BLaER1 treated with 17β-estradiol and CSF1 and Interleukin-3, amounts not matched to agents 10 nM and 100 nM (cell line): ENCODE measurements around the gene DNASE1L1.

Experiments
- H3K27ac ChIP-seq, 11 experiments: shearing (Covaris generic); formaldehyde crosslinking; 2 replicates each; pipeline ENCODE4 v1.8.1; 2022
- H3K27me3 ChIP-seq, 11 experiments: shearing (Covaris generic); formaldehyde crosslinking; 2 replicates each; pipeline ENCODE4 v1.8.1; 2022
- H3K36me3 ChIP-seq, 11 experiments: shearing (Covaris generic); formaldehyde crosslinking; 2 replicates each; pipeline ENCODE4 v1.8.1; 2022
- H3K4me1 ChIP-seq, 10 experiments: shearing (Covaris generic); formaldehyde crosslinking; 2 replicates each; pipeline ENCODE4 v1.8.1; 2022
- H3K4me2 ChIP-seq, 11 experiments: shearing (Covaris generic); formaldehyde crosslinking; 2 replicates each; pipeline ENCODE4 v1.8.1; 2022
- H3K4me3 ChIP-seq, 10 experiments: shearing (Covaris generic); formaldehyde crosslinking; 2 replicates each; pipeline ENCODE4 v1.8.1; 2022
- H3K9ac ChIP-seq, 11 experiments: shearing (Covaris generic); formaldehyde crosslinking; 2 replicates each; pipeline ENCODE4 v1.8.1; 2022
- H3K9me3 ChIP-seq, 11 experiments: shearing (Covaris generic); formaldehyde crosslinking; replicated peaks in 1 of 11; 2 replicates each; pipeline ENCODE4 v1.8.1; 2022
- H4K20me1 ChIP-seq, 11 experiments: shearing (Covaris generic); formaldehyde crosslinking; 2 replicates each; pipeline ENCODE4 v1.8.1; 2022
- Cebpa-rat ChIP-seq, 11 experiments: shearing (Covaris generic); IDR thresholded peaks; 2 replicates each; pipeline ENCODE4 v1.8.1; 2022

DNASE1L1 gene

DNA sequence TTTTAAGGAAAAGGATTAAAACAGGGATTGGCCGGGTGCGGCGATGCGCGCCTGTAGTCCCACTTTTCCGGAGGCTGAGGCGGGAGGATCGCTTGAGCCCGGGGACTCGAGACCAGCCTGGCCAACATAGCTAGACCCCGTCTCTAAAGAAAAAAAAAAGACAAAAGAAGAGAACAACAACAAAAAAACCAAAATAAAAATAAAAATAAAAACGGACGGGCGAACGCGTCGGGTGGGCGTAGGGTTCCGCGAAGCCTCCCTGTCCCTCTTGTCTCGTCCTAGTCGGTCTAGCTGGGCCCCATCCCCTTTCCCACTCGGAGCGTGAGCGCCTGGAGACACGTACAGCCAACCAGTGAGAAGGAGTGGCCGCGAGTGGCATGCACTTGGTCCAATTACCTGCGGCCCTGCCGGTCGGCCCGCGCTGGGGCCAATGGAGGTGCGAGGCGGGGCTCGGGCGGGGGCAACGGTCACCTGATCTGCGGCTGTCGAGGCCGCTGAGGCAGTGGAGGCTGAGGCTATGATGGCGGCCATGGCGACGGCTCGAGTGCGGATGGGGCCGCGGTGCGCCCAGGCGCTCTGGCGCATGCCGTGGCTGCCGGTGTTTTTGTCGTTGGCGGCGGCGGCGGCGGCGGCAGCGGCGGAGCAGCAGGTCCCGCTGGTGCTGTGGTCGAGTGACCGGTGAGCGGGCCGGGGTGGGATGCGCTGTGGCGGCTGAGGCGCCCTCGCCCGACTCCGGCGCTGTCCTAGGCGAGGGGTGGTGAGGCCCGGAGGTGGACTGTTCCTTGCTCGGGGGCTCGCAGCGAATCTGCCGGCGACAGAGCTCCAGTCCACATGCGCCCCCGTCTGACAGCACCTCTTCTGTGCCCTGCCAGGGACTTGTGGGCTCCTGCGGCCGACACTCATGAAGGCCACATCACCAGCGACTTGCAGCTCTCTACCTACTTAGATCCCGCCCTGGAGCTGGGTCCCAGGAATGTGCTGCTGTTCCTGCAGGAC lies 19.4 kb upstream of the DNASE1L1 start, which contains the start of gene ATP6AP1:
TSS of gene ATP6AP1 (plus strand) at position 502 of the 996 bp plus-strand sequence. CDS start at position 518, 16 bp downstream.
- Histone ChIP-seq H3K9me3 (peaks cover 0 to 25% (median 19%) of the 10 kb centered on the region in 11 experiments; a peak in 16 of 22 replicates), H4K20me1 (peaks cover 0 to 29% (median 12%) of the 10 kb centered on the region in 11 experiments; a peak in 13 of 22 replicates)

DNA sequence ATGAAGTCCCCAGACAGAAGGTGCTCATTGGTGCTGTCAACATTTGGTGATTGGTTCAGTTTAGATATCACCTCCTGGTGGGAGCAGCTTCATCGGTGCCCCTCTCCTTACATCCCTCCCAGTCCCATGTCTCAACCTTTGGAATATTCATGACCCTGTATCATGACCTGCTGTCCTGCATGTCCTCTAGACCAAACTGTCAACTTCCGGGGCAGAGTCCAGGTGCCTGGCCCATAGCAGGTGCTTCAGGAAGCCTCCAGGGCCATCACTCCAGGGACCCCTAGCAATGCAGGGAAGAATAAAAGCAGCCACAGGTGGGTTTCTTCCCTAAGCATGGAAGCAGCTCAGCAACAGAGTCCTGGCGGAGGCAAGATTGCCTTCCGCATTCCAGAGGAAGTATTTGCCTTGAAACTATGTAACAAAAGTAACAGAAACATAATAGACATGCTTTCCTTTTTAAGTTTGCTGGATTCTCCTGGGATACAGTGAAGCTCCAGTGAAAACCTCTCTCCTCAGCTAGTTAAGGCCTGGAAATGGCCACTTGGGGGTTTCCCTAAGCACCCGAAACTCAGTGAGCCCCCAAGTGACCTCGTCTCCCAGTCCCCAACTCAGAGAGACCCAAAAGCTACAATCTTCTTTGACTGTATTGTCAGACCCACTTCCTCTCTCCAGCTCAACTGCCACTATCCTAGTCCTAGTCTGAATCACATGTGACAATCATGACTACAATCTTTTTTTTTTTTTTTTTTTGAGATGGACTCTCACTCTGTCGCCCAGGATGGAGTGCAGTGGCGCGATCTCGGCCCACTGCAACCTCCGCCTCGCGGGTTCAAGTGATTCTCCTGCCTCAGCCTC lies 18.1 kb upstream of the DNASE1L1 start:
- H3K9me3 ChIP-seq = peaks cover 0 to 25% (median 19%) of the 10 kb centered on the region in 11 experiments; a peak in 16 of 22 replicates
- H3K36me3 ChIP-seq = peaks cover 1 to 7% (median 6%) of the 10 kb centered on the region in 11 experiments; a peak in 15 of 22 replicates
- peak overlapping the region; percentile 44 to 84 (median 69); a peak in 20 of 22 replicates for H3K4me2 ChIP-seq
- peak overlapping the region in 2 of 10 experiments; percentile 76 to 78; a peak in 5 of 20 replicates for H3K4me3 ChIP-seq
- peaks cover 0 to 16% (median 3%) of the 10 kb centered on the region in 11 experiments; a peak in 9 of 22 replicates for H4K20me1 ChIP-seq
- H3K9ac ChIP-seq = peak overlapping the region in 1 of 11 experiments; percentile 49; a peak in 1 of 22 replicates
- TF ChIP-seq Cebpa-rat (IDR thresholded peaks at IDR 0.05) = no peak
- peaks cover 20 to 52% (median 42%) of the 10 kb centered on the region in 10 experiments for H3K4me1 ChIP-seq
- peaks cover 0 to 36% (median 18%) of the 10 kb centered on the region in 11 experiments; a peak in 13 of 22 replicates for H3K27me3 ChIP-seq
- peak overlapping the region in 2 of 11 experiments; percentile 16 to 30; a peak in 3 of 22 replicates for H3K27ac ChIP-seq

More for the DNA sequence above, 19.4 kb upstream of the DNASE1L1 start, which contains the start of gene ATP6AP1:
- H3K9ac ChIP-seq = peak within 1 kb of the TSS; percentile 75 to 87 (median 84)
- TF ChIP-seq Cebpa-rat (IDR thresholded peaks at IDR 0.05) = no peak
- peak within 1 kb of the TSS; percentile 64 to 88 (median 75) for H3K4me2 ChIP-seq
- H3K27ac ChIP-seq = peak within 1 kb of the TSS; percentile 50 to 84 (median 79)
- peaks cover 20 to 62% (median 47%) of the 10 kb centered on the region in 10 experiments for H3K4me1 ChIP-seq
- H3K4me3 ChIP-seq = peak within 1 kb of the TSS; percentile 68 to 86 (median 76)
- H3K36me3 ChIP-seq = peaks cover 9 to 20% (median 18%) of the 10 kb centered on the region in 11 experiments; a peak in 19 of 22 replicates
- peaks cover 0 to 48% (median 22%) of the 10 kb centered on the region in 11 experiments; a peak in 15 of 22 replicates for H3K27me3 ChIP-seq

DNA sequence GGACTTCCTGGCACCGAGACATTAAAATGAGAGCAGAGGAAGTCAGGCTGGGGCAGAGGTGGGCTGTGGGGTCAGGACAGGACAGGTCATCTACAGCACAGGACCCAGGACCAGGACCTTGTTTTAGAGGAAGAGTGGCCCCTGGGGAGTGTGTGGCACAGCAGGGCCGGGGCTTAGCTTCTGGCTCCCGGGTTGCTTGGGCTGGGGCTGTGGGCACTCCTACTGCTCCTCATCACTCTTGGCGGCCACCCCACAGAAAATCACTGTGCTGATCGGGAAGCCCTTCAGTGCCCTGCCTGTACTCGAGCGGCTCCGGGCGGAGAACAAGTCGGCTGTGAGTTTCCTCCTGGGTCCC lies 11.3 kb upstream of the DNASE1L1 start:
- no peak for TF ChIP-seq Cebpa-rat (IDR thresholded peaks at IDR 0.05)
- peaks cover 0 to 24% (median 0%) of the 10 kb centered on the region in 11 experiments; a peak in 6 of 22 replicates for H3K36me3 ChIP-seq
- no peak overlapping the region for H3K9ac ChIP-seq
- H3K27ac ChIP-seq = no peak overlapping the region
- H4K20me1 ChIP-seq = peaks cover 0 to 21% (median 3%) of the 10 kb centered on the region in 11 experiments; a peak in 8 of 22 replicates
- H3K4me2 ChIP-seq = no peak overlapping the region
- no peaks in the 10 kb centered on the region; a peak in 3 of 22 replicates for H3K9me3 ChIP-seq
- H3K27me3 ChIP-seq = peaks cover 34 to 72% (median 60%) of the 10 kb centered on the region in 11 experiments; a peak in 21 of 22 replicates
- no peak overlapping the region for H3K4me3 ChIP-seq
- H3K4me1 ChIP-seq = peaks cover 0 to 13% (median 3%) of the 10 kb centered on the region in 10 experiments; a peak in 10 of 20 replicates

DNA sequence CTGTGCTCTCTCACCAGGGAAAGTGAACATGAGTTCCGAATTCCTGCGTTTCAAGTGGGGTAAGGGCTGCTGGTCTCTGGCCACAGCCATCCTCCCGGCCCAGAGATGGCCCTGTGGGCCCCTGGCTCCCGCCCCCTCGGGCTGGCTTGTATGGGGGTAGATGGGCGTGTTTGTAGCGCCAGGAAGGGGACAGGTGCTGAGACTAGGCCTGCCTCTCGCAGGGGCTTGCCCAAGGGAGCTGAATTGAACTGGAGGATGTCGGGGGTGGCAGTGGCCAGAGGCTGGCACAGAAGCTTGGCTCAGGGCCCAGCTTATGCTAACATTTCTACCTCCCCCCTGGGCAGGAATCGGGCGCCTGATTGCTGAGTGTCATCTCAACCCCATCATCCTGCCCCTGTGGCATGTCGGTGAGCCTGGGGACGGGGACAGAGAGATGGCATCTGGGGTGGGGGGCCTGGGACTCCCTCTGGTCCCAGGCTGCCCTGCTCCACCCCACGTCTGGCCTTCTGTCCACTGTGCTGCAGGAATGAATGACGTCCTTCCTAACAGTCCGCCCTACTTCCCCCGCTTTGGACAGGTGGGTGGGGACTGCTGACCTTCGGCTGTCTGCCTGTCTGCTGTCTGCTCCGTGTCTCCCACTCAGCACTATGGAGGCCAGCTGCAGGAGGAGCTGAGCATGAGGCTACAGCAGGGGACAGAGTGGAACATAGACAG lies 10.8 kb upstream of the DNASE1L1 start:
- Histone ChIP-seq H3K4me3 (no peak overlapping the region), H4K20me1 (peaks cover 0 to 21% (median 3%) of the 10 kb centered on the region in 11 experiments; a peak in 8 of 22 replicates), H3K9me3 (no peaks in the 10 kb centered on the region; a peak in 3 of 22 replicates), H3K27ac (no peak overlapping the region), H3K27me3 (peaks cover 34 to 72% (median 60%) of the 10 kb centered on the region in 11 experiments; a peak in 21 of 22 replicates), H3K9ac (no peak overlapping the region), H3K4me2 (no peak overlapping the region), H3K4me1 (peaks cover 0 to 13% (median 3%) of the 10 kb centered on the region in 10 experiments; a peak in 10 of 20 replicates), H3K36me3 (peaks cover 0 to 24% (median 0%) of the 10 kb centered on the region in 11 experiments; a peak in 6 of 22 replicates)
- no peak for TF ChIP-seq Cebpa-rat (IDR thresholded peaks at IDR 0.05)

DNA sequence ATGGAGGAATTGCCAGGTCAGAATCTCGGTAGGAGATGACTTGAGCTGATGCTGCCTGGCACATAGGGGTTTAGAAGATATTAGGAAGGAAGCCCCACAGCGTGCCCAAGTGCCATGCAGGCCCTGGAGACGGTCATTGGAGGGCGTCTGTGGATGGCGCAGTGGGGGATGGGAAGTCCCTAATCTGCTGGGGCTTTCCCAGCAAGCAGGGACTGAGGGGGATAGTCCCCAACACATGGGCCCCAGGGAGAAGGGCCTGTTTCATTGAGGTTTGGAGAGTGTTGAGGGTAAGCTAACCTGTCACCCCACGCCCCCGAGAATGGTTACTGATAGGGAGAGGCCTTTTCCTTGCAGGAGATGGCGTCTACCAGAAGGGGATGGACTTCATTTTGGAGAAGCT lies 10.1 kb upstream of the DNASE1L1 start:
- Histone ChIP-seq H3K9ac (no peak overlapping the region), H3K27me3 (peaks cover 34 to 69% (median 55%) of the 10 kb centered on the region in 11 experiments; a peak in 21 of 22 replicates), H3K4me2 (no peak overlapping the region), H4K20me1 (peaks cover 0 to 21% (median 3%) of the 10 kb centered on the region in 11 experiments; a peak in 8 of 22 replicates), H3K36me3 (peaks cover 0 to 24% (median 0%) of the 10 kb centered on the region in 11 experiments; a peak in 6 of 22 replicates), H3K9me3 (no peaks in the 10 kb centered on the region; a peak in 3 of 22 replicates), H3K4me3 (no peak overlapping the region), H3K4me1 (peaks cover 0 to 7% (median 2%) of the 10 kb centered on the region in 10 experiments; a peak in 10 of 20 replicates), H3K27ac (no peak overlapping the region)
- no peak for TF ChIP-seq Cebpa-rat (IDR thresholded peaks at IDR 0.05)

DNA sequence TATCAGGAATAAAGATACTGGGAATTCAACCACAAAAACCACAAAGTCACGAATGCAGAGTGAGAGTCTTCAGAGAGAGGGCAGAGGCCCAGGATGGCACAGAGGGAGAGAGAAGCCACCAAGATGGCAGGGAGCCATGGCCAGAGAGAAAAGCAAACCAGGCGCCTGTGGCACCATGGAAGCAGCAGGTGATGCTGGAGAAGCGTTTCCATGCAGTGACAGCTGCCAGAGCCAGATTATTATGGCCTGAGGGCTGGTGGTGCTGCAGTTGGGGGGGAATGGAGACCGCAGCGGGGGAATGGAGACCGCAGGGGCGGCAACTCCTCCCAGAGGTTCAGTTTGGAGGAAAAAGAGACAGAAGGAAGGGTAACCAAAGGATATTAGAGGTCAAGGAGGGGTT lies 8.1 kb upstream of the DNASE1L1 start:
- H3K27ac ChIP-seq = no peak overlapping the region
- no peak for TF ChIP-seq Cebpa-rat (IDR thresholded peaks at IDR 0.05)

DNA sequence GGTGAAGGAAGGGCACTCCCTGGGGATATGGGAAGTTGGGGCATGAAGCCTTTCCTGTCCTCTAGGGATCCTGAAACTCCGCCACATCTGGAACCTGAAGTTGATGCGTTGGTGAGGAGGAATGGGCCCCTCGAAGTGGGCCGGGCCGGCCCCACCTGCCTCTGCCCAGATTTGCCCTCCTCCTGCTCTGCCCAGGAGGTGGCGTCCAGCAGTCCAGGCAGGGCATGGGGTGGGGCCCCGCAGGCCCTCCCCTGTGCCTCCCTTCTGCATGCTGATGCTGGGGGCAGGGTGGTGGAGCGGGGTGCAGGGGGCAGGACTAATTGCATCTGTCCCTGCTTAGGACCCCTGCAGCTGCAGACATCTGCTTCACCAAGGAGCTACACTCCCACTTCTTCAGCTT lies 4.1 kb upstream of the DNASE1L1 start:
- peak overlapping the region in 7 of 11 experiments; percentile 81 to 92 (median 86); a peak in 10 of 22 replicates for H3K9ac ChIP-seq
- peaks cover 23 to 38% (median 32%) of the 10 kb centered on the region in 10 experiments for H3K4me1 ChIP-seq
- peaks cover 7 to 46% (median 20%) of the 10 kb centered on the region in 11 experiments; a peak in 18 of 22 replicates for H3K27me3 ChIP-seq
- H3K4me3 ChIP-seq = peak overlapping the region in 1 of 10 experiments; percentile 82; a peak in 2 of 20 replicates
- H3K36me3 ChIP-seq = peaks cover 0 to 20% (median 4%) of the 10 kb centered on the region in 11 experiments; a peak in 5 of 22 replicates
- peaks cover 0 to 10% (median 0%) of the 10 kb centered on the region in 11 experiments; a peak in 6 of 22 replicates for H4K20me1 ChIP-seq
- H3K9me3 ChIP-seq = peaks cover 0 to 27% (median 13%) of the 10 kb centered on the region in 11 experiments; a peak in 17 of 22 replicates
- TF ChIP-seq Cebpa-rat (IDR thresholded peaks at IDR 0.05) = no peak
- H3K4me2 ChIP-seq = peak overlapping the region; percentile 79 to 91 (median 88); a peak in 18 of 22 replicates
- H3K27ac ChIP-seq = peak overlapping the region in 9 of 11 experiments; percentile 80 to 89 (median 88); a peak in 17 of 22 replicates

More for the DNA sequence above, 8.1 kb upstream of the DNASE1L1 start:
- Histone ChIP-seq H3K27me3 (peaks cover 39 to 74% (median 52%) of the 10 kb centered on the region in 11 experiments; a peak in 21 of 22 replicates), H3K9me3 (peaks cover 0 to 8% (median 3%) of the 10 kb centered on the region in 11 experiments; a peak in 8 of 22 replicates), H4K20me1 (peaks cover 0 to 29% (median 3%) of the 10 kb centered on the region in 11 experiments; a peak in 8 of 22 replicates), H3K36me3 (peaks cover 0 to 30% (median 4%) of the 10 kb centered on the region in 11 experiments; a peak in 8 of 22 replicates), H3K4me3 (no peak overlapping the region), H3K9ac (no peak overlapping the region), H3K4me1 (peaks cover 10 to 14% (median 11%) of the 10 kb centered on the region in 10 experiments; a peak in 19 of 20 replicates), H3K4me2 (no peak overlapping the region)
